SJSA1 (cell line): ENCODE data around the gene NEK4. TPM values are rescaled to one million over a fixed set of nuclear protein-coding genes. Genes with fewer than 3 reads are reported as not detected.

Experiments used
- DNase-seq, 2 experiments: peaks; one replicate each; pipeline ENCODE4 v3.0.0-alpha.2; 2015 to 2020; ENCODE audit warnings: low spot score in 2 of 2, low read depth in 1 of 2
- H3K27ac ChIP-seq: fragments of 250-450 bp; sonication (Bioruptor Pico); 2 replicates; pipeline ENCODE4 v1.5.1; 2020; ENCODE audit warnings: mild to moderate bottlenecking, moderate library complexity
- H3K27me3 ChIP-seq: fragments of 250-450 bp; sonication (Bioruptor Pico); replicated peaks from 2 replicates; pipeline ENCODE4 v1.5.1; 2020; ENCODE audit warnings: mild to moderate bottlenecking, moderate library complexity
- H3K36me3 ChIP-seq: fragments of 250-450 bp; sonication (Bioruptor Pico); 2 replicates; pipeline ENCODE4 v1.5.1; 2020; ENCODE audit warnings: mild to moderate bottlenecking
- H3K4me1 ChIP-seq: fragments of 250-450 bp; sonication (Bioruptor Pico); replicated peaks from 2 replicates; pipeline ENCODE4 v1.6.1; 2021; ENCODE audit warnings: mild to moderate bottlenecking
- H3K4me3 ChIP-seq: fragments of 250-450 bp; sonication (Bioruptor Pico); 2 replicates; pipeline ENCODE4 v1.5.1; 2020; ENCODE audit warnings: mild to moderate bottlenecking
- H3K9me3 ChIP-seq: fragments of 250-450 bp; sonication (Bioruptor Pico); replicated peaks from 2 replicates; pipeline ENCODE4 v1.5.1; 2020; ENCODE audit warnings: mild to moderate bottlenecking
- total RNA-seq: library from RNA; depleted of rRNA; stranded (reverse); fragments of >200 nt; shearing (Covaris generic); gene quantifications from 2 replicates; pipeline ENCODE4 v1.2.3, GENCODE V29; 2014

The NEK4 gene
- total RNA-seq, 1 experiment from 2014 or later: 12.6 TPM

DNA sequence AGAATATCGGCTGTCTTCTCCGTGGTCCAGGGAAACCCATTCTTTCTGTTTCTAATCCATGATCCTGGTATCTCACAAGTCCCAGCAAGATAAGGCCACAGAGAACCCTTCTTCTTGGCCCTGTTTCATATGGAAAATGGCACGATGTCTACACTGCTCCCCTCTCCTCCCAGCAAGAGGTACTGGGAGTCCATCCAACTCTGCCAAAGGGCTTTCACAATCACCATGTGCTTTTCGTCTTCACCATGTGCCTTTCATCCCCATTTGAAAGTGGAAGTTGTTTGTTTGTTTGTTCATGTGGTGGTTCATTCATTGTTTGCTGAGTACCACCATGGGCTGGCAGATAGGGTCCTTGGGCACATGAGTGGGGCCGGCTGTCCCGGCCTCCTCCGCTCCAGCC is 29.3 kb upstream of the NEK4 start:
- Histone ChIP-seq H3K36me3 (no peaks in the 10 kb centered on the region), H3K27me3 (no peaks in the 10 kb centered on the region), H3K9me3 (no peaks in the 10 kb centered on the region), H3K27ac (no peak overlapping the region), H3K4me3 (no peak overlapping the region), H3K4me1 (peaks cover 9% of the 10 kb centered on the region)
- DNase-seq: no peak

DNA sequence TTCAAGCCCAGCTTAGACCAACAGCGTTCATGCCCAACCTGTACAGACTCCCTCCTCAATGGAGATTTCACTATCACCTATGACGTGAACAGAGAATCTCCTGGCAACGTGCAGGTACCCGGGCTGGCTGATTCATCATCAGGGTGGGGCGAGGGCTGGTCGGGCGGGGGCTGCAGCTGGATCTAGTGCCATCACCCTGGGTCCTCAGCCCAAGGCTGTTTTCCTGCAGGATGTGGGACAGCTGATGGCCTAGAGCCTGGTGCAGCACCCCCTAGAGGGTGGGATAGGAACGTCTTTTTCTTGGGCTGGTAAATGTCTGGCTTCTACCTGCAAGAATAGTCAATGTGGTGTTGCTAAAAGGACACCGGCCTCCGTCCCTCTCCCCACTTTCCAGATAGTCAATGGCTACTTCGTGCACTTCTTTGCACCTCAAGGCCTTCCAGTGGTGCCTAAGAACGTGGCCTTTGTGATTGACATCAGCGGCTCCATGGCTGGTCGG is 28.3 kb upstream of the NEK4 start:
- Histone ChIP-seq H3K27me3 (no peaks in the 10 kb centered on the region), H3K27ac (no peak overlapping the region), H3K36me3 (no peaks in the 10 kb centered on the region), H3K4me1 (peaks cover 9% of the 10 kb centered on the region), H3K9me3 (no peaks in the 10 kb centered on the region), H3K4me3 (no peak overlapping the region)
- DNase-seq: no peak

DNA sequence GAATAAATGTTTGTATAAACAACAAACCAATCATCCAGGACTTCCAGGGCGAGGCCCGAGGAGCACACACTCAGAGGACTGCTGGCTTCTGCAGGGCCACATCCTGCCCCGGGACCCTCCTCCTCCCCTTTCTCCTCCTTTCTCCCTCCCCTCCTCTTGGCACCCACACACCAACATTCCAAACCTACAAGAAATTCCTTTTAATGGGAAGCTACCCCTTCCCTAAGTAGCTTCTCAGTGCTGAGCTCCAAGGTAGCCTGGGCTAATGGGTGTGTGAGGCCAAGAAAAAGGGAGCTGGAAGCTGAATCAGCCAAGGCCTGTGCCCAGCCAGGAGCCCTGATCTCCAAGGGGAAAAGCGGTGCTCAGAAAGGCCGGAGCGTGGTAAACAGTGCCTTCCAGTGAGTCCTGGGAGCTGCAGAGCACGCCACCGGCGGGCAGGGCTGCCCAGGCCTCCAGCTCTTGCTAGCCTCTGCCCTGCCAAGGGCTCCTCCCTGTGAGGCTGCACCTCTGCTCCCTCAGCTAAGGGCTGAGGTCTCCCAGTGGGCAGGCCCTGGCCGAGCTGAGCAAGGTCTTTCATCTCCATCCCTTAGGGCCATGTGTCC is 27.7 kb upstream of the NEK4 start:
- H3K9me3 ChIP-seq: no peaks in the 10 kb centered on the region
- DNase-seq: no peak
- no peaks in the 10 kb centered on the region for H3K27me3 ChIP-seq
- no peak overlapping the region for H3K4me3 ChIP-seq
- H3K4me1 ChIP-seq: peaks cover 9% of the 10 kb centered on the region
- H3K36me3 ChIP-seq: no peaks in the 10 kb centered on the region
- H3K27ac ChIP-seq: no peak overlapping the region

DNA sequence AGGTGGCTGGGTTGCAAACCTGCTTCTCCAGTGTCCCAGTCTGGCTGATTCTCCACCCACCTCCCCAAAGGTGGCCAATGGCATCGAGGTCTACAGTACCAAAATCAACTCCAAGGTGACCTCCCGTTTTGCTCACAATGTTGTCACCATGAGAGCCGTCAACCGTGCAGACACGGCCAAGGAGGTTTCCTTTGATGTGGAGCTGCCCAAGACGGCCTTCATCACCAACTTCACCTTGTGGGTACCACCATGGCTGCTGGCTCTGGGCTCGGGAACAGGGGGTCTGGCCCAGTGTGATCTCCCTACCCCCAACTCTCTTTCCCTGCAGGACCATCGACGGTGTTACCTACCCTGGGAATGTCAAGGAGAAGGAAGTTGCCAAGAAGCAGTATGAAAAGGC is 25.7 kb upstream of the NEK4 start:
- no peak for DNase-seq

DNA sequence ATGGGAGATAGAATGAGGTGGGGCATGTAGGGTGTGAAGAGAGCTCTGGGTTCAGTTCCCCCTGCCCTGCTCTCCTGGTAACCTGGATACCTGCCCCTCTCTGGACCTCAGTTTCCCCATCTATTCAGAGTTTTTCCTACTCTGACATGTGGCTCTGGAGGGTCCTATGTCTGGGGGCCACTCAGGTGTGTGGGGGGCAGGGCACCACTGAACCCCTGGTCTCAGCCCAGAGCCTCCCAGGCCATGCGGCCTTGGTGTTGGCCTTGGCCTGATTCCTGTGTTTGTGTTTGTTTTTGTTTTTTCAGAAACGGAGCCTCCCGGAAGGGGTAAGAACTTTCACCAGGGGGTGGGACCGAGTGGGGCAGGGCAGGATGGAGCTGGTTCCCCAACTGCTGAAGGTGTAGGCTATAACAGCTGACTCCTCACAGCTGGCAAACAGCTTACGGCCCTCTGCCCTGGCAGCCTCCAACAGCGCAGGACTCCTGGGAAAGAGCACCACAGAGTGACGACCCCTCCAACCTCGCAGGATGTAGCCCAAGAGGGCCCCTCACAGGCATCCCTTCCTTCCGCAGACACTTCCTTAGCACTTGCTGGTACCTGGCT is 24.7 kb upstream of the NEK4 start:
- no peak for DNase-seq
- Histone ChIP-seq H3K36me3 (no peaks in the 10 kb centered on the region), H3K4me3 (no peak overlapping the region), H3K27me3 (no peaks in the 10 kb centered on the region), H3K4me1 (no peaks in the 10 kb centered on the region), H3K9me3 (no peaks in the 10 kb centered on the region), H3K27ac (no peak overlapping the region)

More for the DNA sequence above, 25.7 kb upstream of the NEK4 start:
- Histone ChIP-seq H3K27me3 (no peaks in the 10 kb centered on the region), H3K27ac (no peak overlapping the region), H3K9me3 (no peaks in the 10 kb centered on the region), H3K4me3 (no peak overlapping the region), H3K36me3 (no peaks in the 10 kb centered on the region), H3K4me1 (no peaks in the 10 kb centered on the region; the same call in 1 of the 2 replicates)

DNA sequence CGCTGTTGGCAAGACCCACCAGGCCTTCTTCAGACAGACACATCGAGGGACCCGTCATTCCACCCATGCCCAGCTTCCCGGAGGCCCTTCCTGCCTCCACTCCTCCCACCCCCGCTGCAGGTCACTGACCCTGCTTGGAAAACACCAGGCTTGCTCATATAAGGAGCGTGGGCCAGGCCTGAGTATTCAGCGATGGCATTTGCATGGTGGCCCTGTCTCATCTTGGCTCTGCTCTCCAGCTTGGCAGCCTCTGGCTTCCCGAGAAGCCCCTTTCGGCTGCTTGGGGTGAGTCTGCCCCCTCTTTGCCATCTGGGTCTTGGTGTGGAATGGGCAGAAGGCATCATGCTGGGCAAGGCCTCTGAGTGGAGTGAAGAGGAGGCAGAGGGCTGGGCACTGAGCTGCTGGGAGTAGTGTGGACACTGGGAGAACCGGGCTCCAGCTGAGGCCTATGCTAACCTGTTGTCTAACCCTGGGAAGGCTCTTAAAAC is 23.9 kb upstream of the NEK4 start, which contains the start of gene ITIH3:
TSS of gene ITIH3 (plus strand) at position 185 of the 488 bp plus-strand sequence. CDS start at position 193, 8 bp downstream.
- no peak within 1 kb of the TSS for H3K27ac ChIP-seq
- no peak within 1 kb of the TSS for H3K4me3 ChIP-seq
- DNase-seq: no peak
- H3K9me3 ChIP-seq: no peaks in the 10 kb centered on the region
- no peaks in the 10 kb centered on the region for H3K36me3 ChIP-seq
- no peaks in the 10 kb centered on the region for H3K27me3 ChIP-seq
- no peaks in the 10 kb centered on the region for H3K4me1 ChIP-seq

DNA sequence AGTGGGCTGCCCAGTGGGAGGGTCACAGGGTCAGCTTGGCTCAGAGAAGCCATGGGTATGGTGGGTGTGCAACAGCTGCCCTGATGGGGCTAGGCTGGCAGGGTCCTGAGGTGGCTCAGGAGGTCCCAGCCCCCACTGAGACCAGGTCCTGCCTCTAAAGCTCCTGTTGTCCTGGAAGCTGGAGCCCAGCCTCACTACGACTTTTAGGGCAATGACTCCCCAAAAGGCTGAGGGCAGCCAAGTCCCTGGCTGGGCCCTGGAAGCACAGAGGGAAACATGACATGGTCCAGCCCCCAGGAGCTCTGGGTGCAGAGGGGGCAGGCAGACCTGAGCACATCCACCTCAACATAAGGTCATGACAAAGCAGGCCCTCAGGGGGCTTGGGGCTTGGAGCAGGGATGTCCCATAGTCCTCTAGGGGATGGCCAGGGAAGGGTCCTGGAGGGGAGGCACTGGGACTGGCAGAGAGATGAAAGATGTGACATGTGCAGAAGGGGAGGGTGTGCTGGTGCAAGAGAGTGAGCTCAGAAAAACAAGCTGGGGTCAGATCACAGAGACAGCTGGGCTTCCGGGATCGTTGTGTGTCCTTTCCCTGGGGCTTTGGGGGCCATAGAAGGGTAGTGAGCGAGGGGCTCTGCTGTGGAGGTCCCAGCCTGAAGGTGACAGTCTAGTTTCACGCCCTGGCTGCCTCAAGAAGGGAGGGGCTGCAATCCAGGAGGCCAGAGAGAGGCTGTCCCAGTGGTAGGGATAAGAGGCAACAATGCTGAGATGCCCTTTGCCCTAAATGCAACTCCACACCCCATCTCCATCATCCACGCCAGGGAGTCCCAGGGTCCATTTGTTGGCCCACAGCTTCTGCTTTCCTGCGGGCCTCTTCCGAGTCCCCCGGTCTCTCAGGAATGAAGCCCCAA is 23.2 kb upstream of the NEK4 start:
- Histone ChIP-seq H3K27ac (no peak overlapping the region), H3K4me3 (no peak overlapping the region), H3K36me3 (no peaks in the 10 kb centered on the region), H3K9me3 (no peaks in the 10 kb centered on the region), H3K27me3 (no peaks in the 10 kb centered on the region), H3K4me1 (no peaks in the 10 kb centered on the region)
- no peak for DNase-seq

DNA sequence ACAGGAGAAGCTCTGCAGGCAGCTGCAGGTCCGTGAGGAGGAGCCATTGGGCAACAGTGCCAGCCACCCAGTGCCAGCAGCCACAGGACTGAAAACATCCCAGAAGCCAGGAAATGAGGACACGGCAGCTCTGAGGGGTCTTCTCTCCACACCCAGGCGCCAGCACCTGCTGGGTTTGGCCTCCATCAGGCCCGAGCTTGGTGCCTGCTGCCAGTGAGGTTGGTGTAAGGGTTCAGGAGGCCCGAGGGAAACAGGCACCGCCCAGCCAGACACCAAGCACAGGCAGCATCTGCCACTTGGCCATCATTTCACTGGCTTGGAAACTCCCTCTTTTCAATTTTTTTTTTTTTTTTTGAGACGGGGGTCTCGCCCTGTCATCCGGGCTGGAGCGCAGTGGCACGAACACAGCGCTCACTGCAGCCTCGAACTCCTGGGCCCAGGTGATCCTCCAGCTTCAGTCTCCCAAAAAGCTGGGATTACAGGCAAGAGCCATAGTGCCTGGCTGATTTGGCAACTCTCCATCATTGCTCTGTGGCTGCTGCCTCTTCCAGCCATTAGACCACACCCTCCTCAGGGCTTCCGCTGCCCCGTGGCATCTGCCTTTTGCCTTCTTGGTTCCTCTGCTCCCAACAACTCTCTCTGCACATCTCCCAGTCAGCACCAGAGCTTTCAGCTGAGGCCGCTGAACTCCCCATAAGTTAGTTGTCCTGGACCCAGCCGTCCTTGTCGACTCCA is 22.4 kb upstream of the NEK4 start:
- H3K36me3 ChIP-seq: no peaks in the 10 kb centered on the region
- H3K4me3 ChIP-seq: no peak overlapping the region
- no peaks in the 10 kb centered on the region for H3K27me3 ChIP-seq
- H3K27ac ChIP-seq: no peak overlapping the region
- H3K4me1 ChIP-seq: no peaks in the 10 kb centered on the region
- H3K9me3 ChIP-seq: no peaks in the 10 kb centered on the region
- no peak for DNase-seq

DNA sequence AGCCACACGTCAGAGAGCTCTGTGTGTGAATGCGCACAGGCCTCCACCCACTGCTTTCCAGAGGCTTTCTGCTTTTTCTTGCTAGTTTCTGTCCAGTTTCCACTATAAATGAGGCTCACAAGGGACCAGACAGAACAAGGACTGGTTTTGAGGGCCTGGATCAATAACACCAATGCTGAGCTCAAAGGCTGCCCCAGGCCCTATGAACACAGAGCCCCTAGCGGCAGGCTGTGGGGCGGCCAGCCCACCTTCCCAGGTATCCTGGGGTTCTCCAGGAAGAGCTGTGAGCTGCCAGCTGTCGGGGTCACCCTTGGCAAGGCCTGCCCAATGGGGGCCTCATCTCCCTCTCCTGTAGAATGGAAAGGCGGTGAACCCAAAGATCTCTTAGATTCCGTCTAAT is 21.7 kb upstream of the NEK4 start:
- no peak overlapping the region for H3K27ac ChIP-seq

DNA sequence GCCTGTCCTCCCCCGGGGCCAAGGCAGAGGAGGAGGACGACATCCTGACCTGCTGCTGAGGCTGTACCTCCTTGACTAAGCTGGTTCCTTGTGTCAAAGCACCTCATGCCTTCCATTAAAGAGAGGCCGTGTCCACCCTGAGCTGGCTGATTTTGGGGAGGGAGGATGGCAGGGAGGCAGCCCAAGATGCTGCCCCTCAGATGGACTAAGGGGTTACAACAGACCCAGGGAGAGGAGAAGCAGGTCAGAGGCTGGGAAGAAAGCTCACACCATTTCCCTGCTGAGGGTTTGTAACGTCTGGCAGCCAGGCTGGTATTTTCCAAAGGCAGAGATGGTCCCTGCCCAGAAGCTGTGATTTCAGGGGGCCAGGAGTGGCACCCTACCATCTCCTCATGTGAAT is 21.2 kb upstream of the NEK4 start:
- Histone ChIP-seq H3K9me3 (no peaks in the 10 kb centered on the region), H3K36me3 (no peaks in the 10 kb centered on the region), H3K4me1 (no peaks in the 10 kb centered on the region), H3K27ac (no peak overlapping the region), H3K4me3 (no peak overlapping the region), H3K27me3 (no peaks in the 10 kb centered on the region)
- no peak for DNase-seq

More for the DNA sequence above, 21.7 kb upstream of the NEK4 start:
- Histone ChIP-seq H3K27me3 (no peaks in the 10 kb centered on the region), H3K9me3 (no peaks in the 10 kb centered on the region), H3K4me3 (no peak overlapping the region), H3K4me1 (no peaks in the 10 kb centered on the region), H3K36me3 (no peaks in the 10 kb centered on the region)
- no peak for DNase-seq

DNA sequence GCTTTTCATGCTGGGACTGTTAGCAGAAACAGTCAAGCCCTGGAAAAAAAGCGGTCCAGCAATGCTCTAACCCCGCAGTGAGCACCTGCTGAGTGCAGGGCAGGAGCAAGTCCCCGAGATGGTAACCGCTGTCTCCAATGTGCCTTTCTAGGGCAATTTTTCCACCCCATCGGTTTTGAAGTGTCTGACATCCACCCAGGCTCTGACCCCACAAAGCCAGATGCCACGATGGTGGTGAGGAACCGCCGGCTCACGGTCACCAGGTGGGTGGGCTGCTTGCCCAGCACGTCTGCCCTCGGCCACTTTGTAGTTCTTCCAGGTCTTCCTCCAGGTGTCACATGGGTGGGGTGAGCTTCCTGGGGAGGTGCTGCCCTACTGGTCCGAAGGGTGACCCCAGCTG is 20.6 kb upstream of the NEK4 start:
- Histone ChIP-seq H3K4me1 (no peaks in the 10 kb centered on the region), H3K36me3 (no peaks in the 10 kb centered on the region)
- no peak for DNase-seq

DNA sequence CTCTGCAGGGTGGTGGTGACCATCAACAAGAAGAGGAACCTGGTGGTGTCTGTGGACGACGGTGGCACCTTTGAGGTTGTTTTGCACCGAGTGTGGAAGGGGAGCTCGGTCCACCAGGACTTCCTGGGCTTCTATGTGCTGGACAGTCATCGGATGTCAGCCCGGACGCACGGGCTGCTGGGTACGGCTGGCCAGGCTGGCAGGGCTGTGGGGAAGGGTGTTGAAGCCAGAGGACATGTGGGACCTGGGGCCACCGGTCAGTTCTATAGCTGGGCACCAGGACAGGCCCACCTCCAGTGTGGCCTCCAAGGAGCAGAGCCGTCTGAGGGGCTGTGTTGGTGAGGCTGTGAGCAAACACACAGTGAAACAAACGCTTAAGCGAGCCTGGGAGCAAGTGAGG is 20.0 kb upstream of the NEK4 start:
- Histone ChIP-seq H3K27me3 (no peaks in the 10 kb centered on the region), H3K27ac (no peak overlapping the region), H3K4me3 (no peak overlapping the region), H3K4me1 (no peaks in the 10 kb centered on the region), H3K36me3 (no peaks in the 10 kb centered on the region), H3K9me3 (no peaks in the 10 kb centered on the region)
- no peak for DNase-seq

More for the DNA sequence above, 20.6 kb upstream of the NEK4 start:
- Histone ChIP-seq H3K9me3 (no peaks in the 10 kb centered on the region), H3K27ac (no peak overlapping the region), H3K4me3 (no peak overlapping the region), H3K27me3 (no peaks in the 10 kb centered on the region)

DNA sequence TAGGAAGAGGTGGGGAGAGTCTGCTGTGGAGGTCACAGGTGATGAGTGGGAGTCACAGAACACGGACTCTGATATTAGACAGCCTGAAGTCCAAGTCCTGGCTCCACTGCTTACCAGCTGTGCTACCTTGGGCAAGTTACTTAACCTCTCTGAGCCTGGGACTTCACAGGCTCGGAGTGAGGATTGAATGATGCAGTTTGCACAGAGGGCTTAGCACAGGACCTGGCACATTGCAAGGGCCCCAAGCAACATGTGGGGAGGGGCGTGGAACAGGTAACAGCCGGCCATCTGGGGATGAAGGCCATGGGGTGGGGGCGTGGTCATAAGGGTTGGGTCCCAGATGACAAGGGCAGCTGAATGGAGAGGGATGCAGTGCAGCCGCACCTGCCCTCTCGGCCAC is 19.6 kb upstream of the NEK4 start:
- H3K4me1 ChIP-seq: no peaks in the 10 kb centered on the region
- DNase-seq: no peak
- no peak overlapping the region for H3K4me3 ChIP-seq
- H3K27me3 ChIP-seq: no peaks in the 10 kb centered on the region
- H3K36me3 ChIP-seq: no peaks in the 10 kb centered on the region
- no peaks in the 10 kb centered on the region for H3K9me3 ChIP-seq
- no peak overlapping the region for H3K27ac ChIP-seq
